GM23248 (cell line): ENCODE measurements around the gene L3MBTL4. TPM values are rescaled to one million over a fixed set of nuclear protein-coding genes. Genes with fewer than 3 reads are reported as not detected.

Experiments used
- DNase-seq: peaks from one replicate; pipeline ENCODE4 v3.0.0-alpha.2; 2015
- H2AFZ ChIP-seq: fragments of 200-600 bp; sonication (generic); 2 replicates; pipeline ENCODE4 v1.6.1; 2016; ENCODE audit warnings: antibody characterized with exemption
- H3F3A ChIP-seq: fragments of 200-600 bp; sonication (generic); 2 replicates; pipeline ENCODE4 v1.6.1; 2016; ENCODE audit warnings: mild to moderate bottlenecking, antibody characterized with exemption, mixed run types; ENCODE audit not compliant: insufficient read depth
- H3K27ac ChIP-seq: fragments of 200-600 bp; sonication (generic); 2 replicates; pipeline ENCODE4 v1.5.1; 2016; ENCODE audit warnings: mild to moderate bottlenecking
- H3K27me3 ChIP-seq: fragments of 200-600 bp; sonication (generic); replicated peaks from 2 replicates; pipeline ENCODE4 v1.6.1; 2016; ENCODE audit warnings: mild to moderate bottlenecking; ENCODE audit not compliant: insufficient read depth
- H3K36me3 ChIP-seq: fragments of 200-600 bp; sonication (generic); 2 replicates; pipeline ENCODE4 v1.6.1; 2016; ENCODE audit warnings: low read depth, mild to moderate bottlenecking
- H3K4me1 ChIP-seq: fragments of 200-600 bp; sonication (generic); 2 replicates; pipeline ENCODE4 v1.6.1; 2016; ENCODE audit warnings: mild to moderate bottlenecking; ENCODE audit not compliant: insufficient read depth
- H3K4me2 ChIP-seq: fragments of 200-600 bp; sonication (generic); one replicate; pipeline ENCODE4 v1.6.1; 2016; ENCODE audit warnings: mild to moderate bottlenecking; ENCODE audit not compliant: unreplicated experiment
- H3K4me3 ChIP-seq: fragments of 200-600 bp; sonication (generic); 2 replicates; pipeline ENCODE4 v1.5.1; 2016; ENCODE audit warnings: mild to moderate bottlenecking
- H3K79me2 ChIP-seq: fragments of 200-600 bp; sonication (generic); 2 replicates; pipeline ENCODE4 v1.6.1; 2016; ENCODE audit warnings: mild to moderate bottlenecking; ENCODE audit not compliant: insufficient read depth
- H3K9ac ChIP-seq: fragments of 200-600 bp; sonication (generic); 2 replicates; pipeline ENCODE4 v1.6.1; 2016; ENCODE audit warnings: mild to moderate bottlenecking
- H3K9me2 ChIP-seq: fragments of 200-600 bp; sonication (generic); 2 replicates; pipeline ENCODE4 v1.6.1; 2016; ENCODE audit warnings: mixed run types, mild to moderate bottlenecking, moderate library complexity; ENCODE audit not compliant: insufficient read depth
- H3K9me3 ChIP-seq: fragments of 200-600 bp; sonication (generic); one replicate; pipeline ENCODE4 v1.6.1; 2017; ENCODE audit warnings: low read depth
- H4K20me1 ChIP-seq: fragments of 200-600 bp; sonication (generic); 2 replicates; pipeline ENCODE4 v1.6.0; 2016; ENCODE audit not compliant: insufficient read depth
- EZH2 ChIP-seq: fragments of 200-600 bp; sonication (generic); IDR thresholded peaks from 2 replicates; pipeline ENCODE4 v1.6.1; 2018; ENCODE audit warnings: antibody characterized with exemption, mild to moderate bottlenecking; ENCODE audit not compliant: insufficient read depth, poor library complexity, severe bottlenecking
- EZH2phosphoT487 ChIP-seq: fragments of 200-600 bp; sonication (generic); IDR thresholded peaks from 2 replicates; pipeline ENCODE4 v1.6.1; 2018; ENCODE audit warnings: antibody characterized with exemption, moderate library complexity, mild to moderate bottlenecking, low read depth; ENCODE audit not compliant: insufficient read depth
- WGBS, 2 experiments: methylation state at CpG; one replicate each; pipeline ENCODE4 v1.1.6; 2015 to 2017; ENCODE audit warnings: low lambda C conversion rate in 2 of 2, low coverage in 1 of 2; ENCODE audit errors: missing lambda C conversion rate in 2 of 2; 5-methylcytosine and 5-hydroxymethylcytosine counted together
- in situ Hi-C: fragments of 300-500 bp; cut with MboI; formaldehyde crosslinking; loops from 2 replicates; pipeline ENCODE4 v1.15.0; 2020
- polyA plus RNA-seq: library from polyadenylated mRNA; unstranded; fragments of >200 nt; fragmentation: Nextera tagmentation; extraction: Ambion mirVana; gene quantifications from 2 replicates; pipeline ENCODE4 v1.2.1, GENCODE V29; 2016
- total RNA-seq: library from RNA; depleted of rRNA; stranded (reverse); fragments of >200 nt; shearing (Covaris generic); gene quantifications from 2 replicates; pipeline ENCODE4 v1.2.3, GENCODE V29; 2014

Gene L3MBTL4
- total and polyA plus RNA-seq, 2 experiments from 2014 or later, result not detected

DNA sequence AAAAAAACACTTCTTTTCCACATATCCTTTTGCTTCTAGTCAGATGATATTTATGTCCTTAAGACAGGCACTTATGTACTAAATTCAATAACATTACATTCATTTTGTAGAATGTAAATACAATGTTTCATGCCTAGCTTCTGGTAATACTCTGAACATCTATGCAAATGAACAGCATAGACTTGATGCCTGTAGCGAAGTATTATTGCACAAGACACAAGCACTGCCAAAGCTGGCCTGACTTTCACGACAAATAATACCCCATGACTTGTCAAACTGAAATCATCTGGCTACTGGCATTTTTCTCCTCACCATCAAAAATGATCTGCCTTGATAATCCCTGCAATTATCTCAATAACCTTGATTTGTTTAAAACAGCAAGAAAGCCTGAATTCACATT is 101.3 kb downstream of the L3MBTL4 start:
- TF ChIP-seq EZH2, result no peak
- TF ChIP-seq EZH2phosphoT487, result no peak
- H3F3A ChIP-seq, result no peaks in the 10 kb centered on the region
- H3K36me3 ChIP-seq, result no peaks in the 10 kb centered on the region
- no peak overlapping the region for H3K27ac ChIP-seq
- no peaks in the 10 kb centered on the region for H3K9me2 ChIP-seq
- H3K9ac ChIP-seq, result no peak overlapping the region
- no peaks in the 10 kb centered on the region; the same call in 1 of the 2 replicates for H3K27me3 ChIP-seq
- H3K9me3 ChIP-seq, result no peaks in the 10 kb centered on the region
- WGBS, 2 experiments, result 7% methylated on average over 2 of the region's 2 CpGs
- no peaks in the 10 kb centered on the region for H4K20me1 ChIP-seq
- no peaks in the 10 kb centered on the region for H3K79me2 ChIP-seq
- DNase-seq, result no peak
- no peak overlapping the region for H2AFZ ChIP-seq
- in situ Hi-C loops, result no loop called here
- no peak overlapping the region for H3K4me3 ChIP-seq
- no peak overlapping the region for H3K4me2 ChIP-seq
- no peaks in the 10 kb centered on the region for H3K4me1 ChIP-seq

DNA sequence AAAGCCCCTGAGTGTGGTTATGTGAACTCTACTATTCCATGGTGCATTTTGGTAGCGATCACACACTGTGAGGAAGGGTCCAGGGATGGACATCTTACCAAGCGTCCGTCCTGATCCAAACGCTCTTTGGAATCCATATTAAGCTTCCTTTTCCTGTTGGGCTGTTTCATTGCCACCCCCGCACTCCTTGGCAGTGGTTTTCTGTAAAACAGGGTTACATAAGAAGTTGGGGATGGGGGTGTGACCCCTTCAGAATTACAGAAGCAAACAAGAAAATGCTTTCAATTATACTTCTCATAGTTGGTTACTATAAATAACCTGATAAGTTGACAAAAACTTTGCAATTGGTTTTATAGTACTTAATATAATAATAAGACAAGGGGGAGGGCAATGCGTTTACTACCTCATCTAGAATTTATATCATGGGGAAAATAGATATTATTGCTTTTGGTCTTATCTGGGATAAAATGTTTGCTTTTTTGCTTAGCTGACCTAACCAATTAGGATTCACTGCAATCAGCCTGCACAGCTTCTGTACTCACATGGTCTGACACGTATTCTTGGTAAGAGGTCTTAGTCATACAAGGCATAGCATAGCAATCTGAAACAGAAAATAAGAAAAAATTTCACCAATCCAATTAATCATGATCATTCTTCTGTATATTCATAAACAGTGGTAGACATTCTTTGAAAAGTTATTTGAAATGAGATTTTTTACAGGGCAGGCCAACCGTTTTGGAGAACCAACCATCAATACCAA is 103.1 kb downstream of the L3MBTL4 start:
- TF ChIP-seq EZH2, result no peak
- no peak for TF ChIP-seq EZH2phosphoT487

DNA sequence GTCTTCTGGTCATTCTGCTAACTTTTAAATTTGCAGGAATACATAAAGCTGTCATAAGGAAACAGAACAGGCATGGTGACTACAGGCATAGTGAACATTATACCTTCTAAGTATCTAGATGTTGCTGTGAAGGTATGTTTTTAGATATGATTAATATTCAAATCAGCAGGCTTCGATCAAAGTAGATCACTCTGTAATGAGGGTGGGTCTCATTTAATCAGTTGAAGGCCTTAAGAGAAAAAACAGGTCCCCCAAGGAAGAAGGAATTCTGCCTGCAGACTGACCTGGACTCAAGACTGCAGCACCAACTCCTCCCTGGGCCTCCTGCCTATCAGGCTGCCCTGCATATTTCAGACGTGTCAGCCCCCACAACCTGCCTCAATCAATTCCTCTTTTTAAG is 104.0 kb downstream of the L3MBTL4 start:
- Histone ChIP-seq H3K9me2 (no peaks in the 10 kb centered on the region), H4K20me1 (no peaks in the 10 kb centered on the region), H3K4me1 (no peaks in the 10 kb centered on the region), H3K79me2 (no peaks in the 10 kb centered on the region), H2AFZ (no peak overlapping the region), H3K36me3 (no peaks in the 10 kb centered on the region), H3K9ac (no peak overlapping the region), H3K27me3 (no peaks in the 10 kb centered on the region; the same call in 1 of the 2 replicates), H3F3A (no peaks in the 10 kb centered on the region), H3K27ac (no peak overlapping the region), H3K9me3 (no peaks in the 10 kb centered on the region), H3K4me2 (no peak overlapping the region), H3K4me3 (no peak overlapping the region)
- 52 to 62% methylated on average over 2 of the region's 2 CpGs for WGBS, 2 experiments
- in situ Hi-C loops, result no loop called here
- no peak for TF ChIP-seq EZH2
- TF ChIP-seq EZH2phosphoT487, result no peak
- no peak for DNase-seq

More for the DNA sequence above, 103.1 kb downstream of the L3MBTL4 start:
- Histone ChIP-seq H3K4me2 (no peak overlapping the region), H3K79me2 (no peaks in the 10 kb centered on the region), H3K27ac (no peak overlapping the region), H3K9me2 (no peaks in the 10 kb centered on the region), H3K9ac (no peak overlapping the region), H4K20me1 (no peaks in the 10 kb centered on the region), H3K4me1 (no peaks in the 10 kb centered on the region), H3K4me3 (no peak overlapping the region), H3F3A (no peaks in the 10 kb centered on the region), H3K9me3 (no peaks in the 10 kb centered on the region), H3K36me3 (no peaks in the 10 kb centered on the region), H3K27me3 (no peaks in the 10 kb centered on the region; the same call in 1 of the 2 replicates), H2AFZ (no peak overlapping the region)
- DNase-seq, result no peak
- in situ Hi-C loops, result no loop called here
- 73 to 74% methylated on average over 8 of the region's 8 CpGs for WGBS, 2 experiments

DNA sequence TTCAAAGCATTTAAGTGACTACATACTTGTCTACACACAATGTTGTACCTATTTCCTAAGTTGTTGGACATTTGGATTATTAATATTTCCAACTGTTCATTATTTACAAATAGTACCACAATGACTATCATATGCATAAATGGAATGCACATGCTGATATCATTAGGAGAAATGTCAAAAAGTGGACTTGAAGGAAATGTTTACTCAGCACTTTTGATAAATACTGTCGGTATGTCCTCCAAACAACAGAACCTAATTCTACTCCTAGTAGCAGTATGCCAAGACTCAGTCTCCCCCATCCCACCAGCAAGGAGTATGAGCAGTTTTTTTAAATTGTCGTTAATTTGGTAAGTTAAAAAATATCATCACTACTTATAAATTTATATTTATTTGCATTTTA is 116.8 kb downstream of the L3MBTL4 start:
- no peaks in the 10 kb centered on the region for H3K27me3 ChIP-seq
- H3K79me2 ChIP-seq, result no peaks in the 10 kb centered on the region
- no peaks in the 10 kb centered on the region for H3K9me2 ChIP-seq
- no peaks in the 10 kb centered on the region for H3K4me1 ChIP-seq
- TF ChIP-seq EZH2phosphoT487 (no peak), EZH2 (no peak)
- no peak overlapping the region for H3K9ac ChIP-seq
- H2AFZ ChIP-seq, result no peak overlapping the region
- H3K36me3 ChIP-seq, result no peaks in the 10 kb centered on the region
- H3K4me2 ChIP-seq, result no peak overlapping the region
- no peaks in the 10 kb centered on the region for H3K9me3 ChIP-seq
- 64 to 66% methylated on average over 2 of the region's 2 CpGs for WGBS, 2 experiments
- no peak for DNase-seq
- H3K27ac ChIP-seq, result no peak overlapping the region
- no peaks in the 10 kb centered on the region for H3F3A ChIP-seq
- no peaks in the 10 kb centered on the region for H4K20me1 ChIP-seq
- in situ Hi-C loops, result no loop called here
- no peak overlapping the region for H3K4me3 ChIP-seq
